Islet of Langerhans (tissue), 1 donor: ENCODE results near the gene BCKDK.
"Not testable (repeated sequence)": the region's sequence is repeated elsewhere in the genome, so short reads cannot be mapped to it uniquely, and the experiment has no call there.

Experiments used
- FAIRE-seq: peaks from one replicate; lab custom pipeline; 2011; peaks lifted over from hg19 to GRCh38; lab: Jason Lieb, UNC

BCKDK gene

DNA sequence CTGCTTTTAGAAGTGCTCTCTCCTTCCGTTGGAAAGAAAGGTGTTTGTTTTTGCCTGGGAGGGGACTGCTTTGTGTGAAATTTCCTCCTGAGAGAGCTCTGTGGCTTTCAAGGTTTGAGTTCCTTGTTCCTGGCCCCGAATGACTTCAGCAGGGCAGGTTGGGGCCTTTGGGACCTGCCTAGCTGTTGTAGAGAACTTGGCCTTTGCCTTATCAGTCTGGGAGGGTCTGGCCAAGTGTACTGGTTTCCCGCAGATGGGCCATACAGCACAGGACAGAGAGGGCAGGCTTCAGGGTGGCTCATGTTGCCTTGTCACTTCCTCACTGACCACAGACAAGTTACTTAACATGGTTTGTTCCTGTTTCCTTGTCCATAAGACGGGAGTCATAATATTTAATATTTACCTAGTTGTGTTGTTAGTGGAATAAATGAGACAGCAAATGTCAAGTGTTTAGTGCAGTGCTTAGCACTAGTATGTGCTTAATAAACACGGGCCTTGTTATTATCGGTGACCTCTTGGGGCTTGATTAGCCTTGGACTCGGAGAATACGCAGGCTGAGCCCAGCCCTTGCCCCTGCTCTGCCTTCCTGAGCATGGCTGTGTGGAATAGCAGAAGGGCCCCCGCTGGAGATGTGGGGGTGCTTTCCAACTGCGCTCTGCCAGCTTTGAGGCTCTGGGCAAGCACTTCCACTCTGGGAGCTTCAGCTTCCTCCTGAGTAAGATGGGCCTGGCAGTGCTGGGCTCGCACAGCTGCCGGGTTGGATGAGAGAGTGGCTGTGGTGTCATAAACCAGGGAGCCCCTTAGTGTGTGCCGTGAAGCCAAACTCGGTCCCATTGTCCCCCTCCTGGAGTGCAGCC lies 20.8 kb downstream of the BCKDK start:
- no peak for FAIRE-seq

DNA sequence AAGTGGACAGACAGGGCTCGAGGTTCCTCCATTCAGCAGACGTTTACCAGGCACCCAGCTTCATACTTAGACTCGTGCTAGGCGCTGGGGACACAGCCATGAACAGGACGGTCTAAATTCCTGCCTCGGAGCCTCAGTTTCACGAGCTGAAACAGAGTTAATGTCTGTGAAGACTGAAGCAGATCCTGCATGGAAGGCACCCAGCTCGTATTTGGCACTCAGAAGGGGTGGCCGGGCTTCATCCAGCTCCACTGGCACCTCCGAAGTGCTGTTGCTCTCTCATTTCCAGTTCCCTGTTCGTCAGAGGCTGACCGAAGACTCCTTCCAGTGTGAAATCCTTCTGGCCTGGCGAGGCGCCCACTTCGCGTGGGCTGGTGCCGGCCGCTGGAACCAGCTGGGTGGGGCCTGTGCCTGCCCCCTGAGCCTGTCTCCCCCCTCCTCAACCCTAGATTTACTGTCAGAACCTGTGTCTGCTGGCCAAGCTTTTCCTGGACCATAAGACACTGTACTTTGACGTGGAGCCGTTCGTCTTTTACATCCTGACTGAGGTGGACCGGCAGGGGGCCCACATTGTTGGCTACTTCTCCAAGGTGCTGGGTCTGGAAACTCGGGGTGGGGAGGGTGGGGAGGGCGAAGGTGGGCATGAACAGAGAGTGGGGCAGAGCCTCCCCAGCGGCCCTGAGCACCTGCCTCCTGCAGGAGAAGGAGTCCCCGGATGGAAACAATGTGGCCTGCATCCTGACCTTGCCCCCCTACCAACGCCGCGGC lies 21.6 kb downstream of the BCKDK start:
- no peak for FAIRE-seq

DNA sequence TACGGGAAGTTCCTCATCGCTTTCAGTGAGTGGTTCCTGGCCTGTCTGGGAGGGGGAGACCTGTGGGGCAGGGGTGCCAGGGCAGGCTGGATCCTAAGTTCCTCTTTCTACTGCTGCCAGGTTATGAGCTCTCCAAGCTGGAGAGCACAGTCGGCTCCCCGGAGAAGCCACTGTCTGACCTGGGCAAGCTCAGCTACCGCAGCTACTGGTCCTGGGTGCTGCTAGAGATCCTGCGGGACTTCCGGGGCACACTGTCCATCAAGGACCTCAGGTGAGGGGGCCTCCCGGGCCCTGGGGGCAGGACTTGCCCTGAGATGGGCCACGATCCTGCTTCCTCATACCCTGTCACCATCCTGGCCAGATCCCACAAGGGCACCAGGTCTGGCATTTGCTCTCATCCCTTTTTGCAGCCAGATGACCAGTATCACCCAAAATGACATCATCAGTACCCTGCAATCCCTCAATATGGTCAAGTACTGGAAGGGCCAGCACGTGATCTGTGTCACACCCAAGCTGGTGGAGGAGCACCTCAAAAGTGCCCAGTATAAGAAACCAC lies 22.2 kb downstream of the BCKDK start:
- no peak for FAIRE-seq

DNA sequence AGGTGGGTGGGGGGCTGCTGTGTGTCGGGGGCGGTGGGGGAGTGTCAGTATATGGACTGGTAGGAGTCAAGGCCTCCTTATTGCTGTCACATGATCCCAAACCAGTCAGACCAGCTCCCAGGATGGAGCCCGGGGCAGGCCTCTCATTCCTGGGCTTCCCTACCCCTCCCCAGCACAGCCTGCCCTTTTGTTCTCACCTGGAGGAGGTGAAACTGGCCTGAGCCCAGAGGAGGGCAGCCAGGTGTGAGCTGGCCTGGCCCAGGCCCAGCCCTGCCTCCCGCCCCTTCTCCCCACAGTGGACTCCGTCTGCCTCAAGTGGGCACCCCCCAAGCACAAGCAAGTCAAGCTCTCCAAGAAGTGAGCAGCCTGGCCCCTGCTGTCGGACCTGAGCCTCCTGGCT lies 22.7 kb downstream of the BCKDK start:
- no peak for FAIRE-seq

GRCh38 chr16:31131416-31131815 lies 23.2 kb downstream of the BCKDK start:
- no peak for FAIRE-seq

DNA sequence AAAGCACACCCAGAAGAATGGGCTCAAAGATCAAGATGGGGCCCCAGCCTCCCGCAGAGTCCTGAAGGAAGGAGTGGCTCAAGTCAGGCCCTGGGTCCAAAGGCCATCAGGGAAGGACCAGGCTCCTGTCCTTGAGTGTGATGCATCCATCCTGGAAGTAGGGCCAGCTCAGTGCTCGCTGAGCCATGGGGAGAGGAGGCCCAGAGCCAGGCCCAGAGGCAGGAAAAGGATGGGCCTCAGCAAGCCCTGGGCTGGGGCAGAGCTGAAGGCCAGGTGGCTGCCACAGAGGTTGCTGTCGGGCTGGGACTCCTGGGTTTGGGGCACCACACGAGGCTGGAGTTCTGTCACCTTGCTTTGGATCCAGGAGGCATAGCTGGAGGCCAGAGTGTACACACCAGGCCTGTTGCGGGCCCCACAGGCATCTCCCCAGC lies 23.7 kb downstream of the BCKDK start:
- FAIRE-seq: no peak

GRCh38 chr16:31132303-31132979 lies 24.3 kb downstream of the BCKDK start:
- FAIRE-seq: no peak

DNA sequence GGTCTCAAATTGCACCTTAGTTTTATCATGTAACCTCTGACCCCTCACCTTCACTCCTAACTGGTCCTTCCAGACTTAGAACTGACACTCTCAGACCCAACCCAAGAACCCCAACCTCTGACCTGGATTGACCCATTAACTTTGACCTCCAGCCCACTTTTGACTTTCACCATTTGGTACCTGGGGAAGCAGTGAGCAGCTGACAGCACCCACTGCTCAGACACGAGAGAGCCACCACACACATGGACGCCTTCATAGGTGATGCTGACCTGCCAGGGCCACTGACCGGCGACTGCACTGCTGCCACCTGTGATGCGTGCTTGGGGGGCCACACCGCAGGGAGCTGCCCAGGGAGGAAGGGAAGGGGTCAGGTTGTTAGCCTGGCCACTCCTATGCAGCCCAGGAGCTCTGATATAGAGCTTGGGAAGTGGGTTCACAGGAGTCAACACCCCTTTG lies 24.9 kb downstream of the BCKDK start:
- FAIRE-seq: no peak

- FAIRE-seq: no peak
These were observed 25.9 kb downstream of the BCKDK start for GRCh38 chr16:31134091-31134571.

GRCh38 chr16:31134625-31135534 lies 26.7 kb downstream of the BCKDK start:
- FAIRE-seq: no peak

DNA sequence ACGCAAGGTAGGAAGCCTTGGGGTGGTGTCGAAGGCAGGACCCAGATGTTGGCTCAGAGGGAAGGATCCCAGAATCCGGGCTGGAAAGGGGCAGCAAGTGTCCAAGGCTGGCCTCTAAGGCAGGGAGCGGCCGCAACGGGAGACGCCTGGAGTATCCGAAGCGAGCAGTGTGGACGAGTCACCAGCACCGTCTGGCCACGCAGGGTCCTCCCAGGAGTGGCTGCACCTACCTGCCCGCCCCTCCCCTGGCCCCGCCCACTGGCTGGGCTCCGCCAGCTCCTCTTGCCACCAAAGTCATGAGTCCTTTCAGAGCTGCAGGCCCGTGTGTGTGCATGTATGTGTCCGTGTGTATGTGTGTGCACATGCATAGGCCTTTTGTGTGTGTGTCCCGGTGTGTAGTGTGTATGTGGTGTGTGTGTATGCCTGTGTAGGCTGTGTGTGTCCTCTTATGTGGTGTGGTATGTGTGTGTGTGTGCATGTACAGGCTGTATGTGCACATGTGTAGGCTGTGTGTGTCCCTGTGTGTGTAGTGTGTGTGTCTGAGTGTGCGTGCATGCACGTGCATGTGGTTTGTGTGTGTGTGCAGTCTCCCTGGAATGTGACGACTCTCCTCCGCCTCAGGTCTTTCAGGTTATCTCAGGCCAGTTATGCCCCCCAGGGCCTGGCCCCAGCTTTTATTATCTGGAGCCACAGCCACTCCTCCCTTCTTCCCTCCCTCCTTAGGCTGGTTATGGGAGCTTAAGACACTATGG lies 27.5 kb downstream of the BCKDK start, which contains the start of gene PRSS8:
Gene PRSS8, minus strand, starts transcription at position 193 of the 752 bp plus-strand sequence. CDS start 229 bp downstream, outside the sequence.
- no peak for FAIRE-seq

DNA sequence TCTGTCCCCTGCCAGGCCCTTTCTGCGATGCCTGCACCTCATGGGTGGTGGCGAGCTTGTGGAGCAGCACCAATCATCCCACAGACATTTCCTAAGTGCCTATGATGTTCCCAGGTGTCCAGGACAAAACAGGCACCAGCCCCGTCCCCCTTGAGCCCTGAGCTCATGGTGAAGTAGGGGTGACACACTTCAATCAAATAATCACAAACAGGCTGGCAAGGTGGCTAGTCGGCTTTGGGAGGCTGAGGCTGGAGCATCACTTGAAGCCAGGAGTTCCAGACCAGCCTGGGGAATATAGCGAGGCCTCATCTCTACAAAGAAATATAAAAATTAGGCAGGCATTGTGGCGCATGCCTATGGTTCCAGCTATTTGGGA lies 28.1 kb downstream of the BCKDK start:
- no peak for FAIRE-seq

DNA sequence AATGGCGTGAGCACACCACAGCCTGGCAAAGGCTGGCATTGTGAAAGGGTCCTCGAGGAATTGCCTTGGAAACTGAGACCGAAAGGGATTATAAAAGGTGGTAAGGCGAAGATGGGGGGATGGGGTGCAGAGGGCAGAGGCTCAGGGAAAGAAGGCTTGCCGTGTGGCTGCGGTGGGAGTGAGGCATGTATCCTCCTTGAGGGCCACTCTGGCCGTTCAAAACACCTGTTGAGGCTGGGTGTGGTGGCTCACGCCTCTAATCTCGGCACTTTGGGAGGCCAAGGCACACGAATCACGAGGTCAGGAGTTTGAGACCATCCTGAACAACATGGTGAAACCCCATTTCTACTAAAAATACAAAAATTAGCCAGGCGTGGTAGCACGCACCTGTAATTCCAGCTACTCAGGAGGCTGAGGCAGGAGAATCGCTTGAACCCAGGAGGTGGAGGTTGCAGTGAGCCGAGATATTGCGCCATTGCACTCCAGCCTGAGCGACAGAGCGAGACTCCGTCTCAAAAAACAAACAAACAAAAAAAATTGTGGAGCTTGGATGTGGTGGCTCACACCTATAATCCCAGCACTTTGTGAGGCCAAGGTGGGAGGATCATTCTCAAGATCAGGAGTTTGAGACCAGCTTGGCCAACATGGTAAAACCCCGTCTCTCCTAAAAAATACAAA lies 28.8 kb downstream of the BCKDK start:
- not testable (repeated sequence) for FAIRE-seq

- FAIRE-seq: no peak
These were observed 30.7 kb downstream of the BCKDK start for GRCh38 chr16:31138621-31139578.

DNA sequence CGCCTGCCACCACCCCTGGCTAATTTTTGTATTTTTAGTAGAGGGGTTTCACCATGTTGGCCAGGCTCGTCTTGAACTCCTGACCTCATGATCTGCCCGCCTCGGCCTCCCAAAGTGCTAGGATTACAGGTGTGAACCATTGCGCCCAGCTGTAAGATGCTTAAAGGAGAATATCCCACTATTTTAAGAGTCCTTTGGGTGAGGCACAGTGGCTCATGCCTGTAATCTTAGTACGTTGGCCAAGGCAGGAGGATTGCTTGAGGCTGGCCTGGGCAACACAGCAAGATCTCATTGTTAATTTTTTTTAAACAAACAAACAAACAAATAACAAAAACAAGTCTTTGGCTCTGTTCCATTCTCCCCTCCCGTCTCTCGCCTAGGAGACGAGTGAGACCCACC lies 32.9 kb downstream of the BCKDK start:
- not testable (repeated sequence) for FAIRE-seq

DNA sequence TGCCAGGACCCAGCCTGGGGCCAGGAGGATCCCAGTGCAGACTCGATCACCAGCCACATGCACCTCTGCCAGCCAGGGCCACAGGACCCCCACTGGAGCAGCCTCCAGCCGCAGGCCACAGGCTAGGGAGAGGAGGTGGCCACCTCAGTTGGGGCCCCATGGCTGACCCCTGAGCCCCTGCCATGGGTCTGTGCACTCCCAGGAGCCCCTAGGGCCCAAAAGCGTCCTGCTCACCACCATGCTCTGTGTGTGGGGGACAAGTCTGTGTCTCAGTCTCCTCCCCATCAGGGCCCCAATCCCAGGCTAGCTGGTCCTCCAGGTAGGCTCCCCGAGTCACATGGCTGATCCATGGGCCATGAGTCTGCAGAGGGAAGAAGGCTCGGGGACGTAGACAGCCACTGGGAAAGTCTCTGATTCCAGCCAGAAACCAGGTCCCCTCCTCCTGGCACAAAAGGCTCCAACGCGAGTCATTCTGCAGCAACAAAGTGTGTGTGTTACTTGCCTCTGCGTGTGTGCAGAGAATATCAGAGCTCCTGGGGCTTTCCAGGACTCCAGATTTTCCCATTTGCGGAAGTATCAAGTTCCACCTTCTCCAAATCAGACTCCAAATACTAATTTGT lies 33.4 kb downstream of the BCKDK start:
- FAIRE-seq: no peak

- no peak for FAIRE-seq
These were observed 34.2 kb downstream of the BCKDK start for GRCh38 chr16:31142109-31143010.
